ENCODE measurements around the gene CCDC149.

The CCDC149 gene

GRCh38 chr4:24802648-24803047 is 110.2 kb downstream of the CCDC149 start:
- H3K4me1 ChIP-seq (ENCODE audit: control insufficient read depth, low read depth, low read length), result peaks cover 3% of the 10 kb centered on the region
- no peak overlapping the region for H3K4me2 ChIP-seq (ENCODE audit: low read length)
- H3K4me3 ChIP-seq (ENCODE audit: low read length), result no peak overlapping the region
- H3K56ac ChIP-seq (ENCODE audit: low read length), result no peak overlapping the region
- H2BK120ac ChIP-seq (ENCODE audit: low read depth, low read length), result no peak overlapping the region
- H3K23ac ChIP-seq (ENCODE audit: low read length), result no peak overlapping the region
- H3K36me3 ChIP-seq (ENCODE audit: control insufficient read depth, insufficient read depth, low read length), result no peaks in the 10 kb centered on the region
- no peaks in the 10 kb centered on the region for H3K79me2 ChIP-seq (ENCODE audit: control insufficient read depth, insufficient read depth, low read length)
- H2BK15ac ChIP-seq (replicated peaks; ENCODE audit: low read depth), result no peak overlapping the region
- no peak for DNase-seq
- H3K79me1 ChIP-seq (ENCODE audit: low read length), result no peaks in the 10 kb centered on the region
- no peak overlapping the region for H4K8ac ChIP-seq (ENCODE audit: low read depth, low read length)
- WGBS (ENCODE audit: extremely low coverage, insufficient coverage, low lambda C conversion rate), result no CpG with 5 or more reads among the region's 6 CpGs
- H3K4ac ChIP-seq (ENCODE audit: low read depth, low read length), result no peak overlapping the region
- H3K9ac ChIP-seq (ENCODE audit: low read length), result no peak overlapping the region
- H4K5ac ChIP-seq (ENCODE audit: low read length), result no peak overlapping the region
- no peak overlapping the region for H2BK5ac ChIP-seq (ENCODE audit: low read length)
- H3K27ac ChIP-seq (ENCODE audit: low read depth, low read length), result no peak overlapping the region
- peaks cover 25% of the 10 kb centered on the region for H3K27me3 ChIP-seq (ENCODE audit: insufficient read depth, low read length, poor library complexity)
- no peak overlapping the region for H2AK5ac ChIP-seq (ENCODE audit: low read length)
- H3K18ac ChIP-seq (ENCODE audit: low read length), result no peak overlapping the region

- H3K79me2 ChIP-seq (ENCODE audit: control insufficient read depth, insufficient read depth, low read length), result no peaks in the 10 kb centered on the region
- no peak overlapping the region for H3K56ac ChIP-seq (ENCODE audit: low read length)
- H3K18ac ChIP-seq (ENCODE audit: low read length), result no peak overlapping the region
- H4K8ac ChIP-seq (ENCODE audit: low read depth, low read length), result no peak overlapping the region
- H3K4me3 ChIP-seq (ENCODE audit: low read length), result no peak overlapping the region
- peaks cover 3% of the 10 kb centered on the region for H3K4me1 ChIP-seq (ENCODE audit: control insufficient read depth, low read depth, low read length)
- no peak for DNase-seq
- H3K4me2 ChIP-seq (ENCODE audit: low read length), result no peak overlapping the region
- peaks cover 26% of the 10 kb centered on the region for H3K27me3 ChIP-seq (ENCODE audit: insufficient read depth, low read length, poor library complexity)
- H4K5ac ChIP-seq (ENCODE audit: low read length), result no peak overlapping the region
- no peak overlapping the region for H2BK120ac ChIP-seq (ENCODE audit: low read depth, low read length)
- no peaks in the 10 kb centered on the region for H3K36me3 ChIP-seq (ENCODE audit: control insufficient read depth, insufficient read depth, low read length)
- no peak overlapping the region for H3K9ac ChIP-seq (ENCODE audit: low read length)
- H2BK15ac ChIP-seq (replicated peaks; ENCODE audit: low read depth), result no peak overlapping the region
- H3K4ac ChIP-seq (ENCODE audit: low read depth, low read length), result no peak overlapping the region
- no CpG with 5 or more reads among the region's 10 CpGs for WGBS (ENCODE audit: extremely low coverage, insufficient coverage, low lambda C conversion rate)
- no peaks in the 10 kb centered on the region for H3K79me1 ChIP-seq (ENCODE audit: low read length)
- H2BK5ac ChIP-seq (ENCODE audit: low read length), result no peak overlapping the region
- no peak overlapping the region for H3K23ac ChIP-seq (ENCODE audit: low read length)
- H2AK5ac ChIP-seq (ENCODE audit: low read length), result no peak overlapping the region
- no peak overlapping the region for H3K27ac ChIP-seq (ENCODE audit: low read depth, low read length)
Measured at GRCh38 chr4:24801136-24801855, 111.5 kb downstream of the CCDC149 start.

GRCh38 chr4:24800325-24800895 is 112.4 kb downstream of the CCDC149 start:
- no peak overlapping the region for H4K5ac ChIP-seq (ENCODE audit: low read length)
- H3K18ac ChIP-seq (ENCODE audit: low read length), result no peak overlapping the region
- H2BK5ac ChIP-seq (ENCODE audit: low read length), result no peak overlapping the region
- no peaks in the 10 kb centered on the region for H3K36me3 ChIP-seq (ENCODE audit: control insufficient read depth, insufficient read depth, low read length)
- H2BK120ac ChIP-seq (ENCODE audit: low read depth, low read length), result no peak overlapping the region
- peak overlapping the region; percentile 33 for H3K9ac ChIP-seq (ENCODE audit: low read length)
- no peak overlapping the region for H4K8ac ChIP-seq (ENCODE audit: low read depth, low read length)
- no peaks in the 10 kb centered on the region for H3K79me1 ChIP-seq (ENCODE audit: low read length)
- peak; percentile 5 for DNase-seq
- H3K79me2 ChIP-seq (ENCODE audit: control insufficient read depth, insufficient read depth, low read length), result no peaks in the 10 kb centered on the region
- peaks cover 26% of the 10 kb centered on the region for H3K27me3 ChIP-seq (ENCODE audit: insufficient read depth, low read length, poor library complexity)
- H3K4ac ChIP-seq (ENCODE audit: low read depth, low read length), result no peak overlapping the region
- no CpG with 5 or more reads among the region's 25 CpGs for WGBS (ENCODE audit: extremely low coverage, insufficient coverage, low lambda C conversion rate)
- H3K4me3 ChIP-seq (ENCODE audit: low read length), result no peak overlapping the region
- peak overlapping the region; percentile 48 for H3K4me2 ChIP-seq (ENCODE audit: low read length)
- no peak overlapping the region for H2BK15ac ChIP-seq (replicated peaks; ENCODE audit: low read depth)
- H2AK5ac ChIP-seq (ENCODE audit: low read length), result no peak overlapping the region
- H3K23ac ChIP-seq (ENCODE audit: low read length), result no peak overlapping the region
- peaks cover 4% of the 10 kb centered on the region for H3K4me1 ChIP-seq (ENCODE audit: control insufficient read depth, low read depth, low read length)
- H3K56ac ChIP-seq (ENCODE audit: low read length), result peak overlapping the region; percentile 58
- H3K27ac ChIP-seq (ENCODE audit: low read depth, low read length), result no peak overlapping the region

GRCh38 chr4:24799544-24800324 is 113.1 kb downstream of the CCDC149 start:
- H2BK120ac ChIP-seq (ENCODE audit: low read depth, low read length), result no peak overlapping the region
- H3K27me3 ChIP-seq (ENCODE audit: insufficient read depth, low read length, poor library complexity), result peaks cover 26% of the 10 kb centered on the region
- H3K18ac ChIP-seq (ENCODE audit: low read length), result no peak overlapping the region
- peak; percentile 8 for DNase-seq
- H2AK5ac ChIP-seq (ENCODE audit: low read length), result no peak overlapping the region
- no peaks in the 10 kb centered on the region for H3K79me2 ChIP-seq (ENCODE audit: control insufficient read depth, insufficient read depth, low read length)
- no peak overlapping the region for H3K4ac ChIP-seq (ENCODE audit: low read depth, low read length)
- no peak overlapping the region for H4K8ac ChIP-seq (ENCODE audit: low read depth, low read length)
- WGBS (ENCODE audit: extremely low coverage, insufficient coverage, low lambda C conversion rate), result no CpG with 5 or more reads among the region's 103 CpGs
- H3K4me1 ChIP-seq (ENCODE audit: control insufficient read depth, low read depth, low read length), result peaks cover 8% of the 10 kb centered on the region
- no peak overlapping the region for H4K5ac ChIP-seq (ENCODE audit: low read length)
- no peak overlapping the region for H3K27ac ChIP-seq (ENCODE audit: low read depth, low read length)
- no peaks in the 10 kb centered on the region for H3K79me1 ChIP-seq (ENCODE audit: low read length)
- peak overlapping the region; percentile 64 for H3K56ac ChIP-seq (ENCODE audit: low read length)
- H2BK5ac ChIP-seq (ENCODE audit: low read length), result no peak overlapping the region
- H3K36me3 ChIP-seq (ENCODE audit: control insufficient read depth, insufficient read depth, low read length), result no peaks in the 10 kb centered on the region
- no peak overlapping the region for H2BK15ac ChIP-seq (replicated peaks; ENCODE audit: low read depth)
- H3K4me2 ChIP-seq (ENCODE audit: low read length), result peak overlapping the region; percentile 48
- H3K4me3 ChIP-seq (ENCODE audit: low read length), result no peak overlapping the region
- H3K9ac ChIP-seq (ENCODE audit: low read length), result peak overlapping the region; percentile 33
- H3K23ac ChIP-seq (ENCODE audit: low read length), result peak overlapping the region; percentile 70

- H3K9ac ChIP-seq (ENCODE audit: low read length), result no peak overlapping the region
- no peak overlapping the region for H3K18ac ChIP-seq (ENCODE audit: low read length)
- H4K5ac ChIP-seq (ENCODE audit: low read length), result no peak overlapping the region
- H2AK5ac ChIP-seq (ENCODE audit: low read length), result no peak overlapping the region
- no peak overlapping the region for H2BK5ac ChIP-seq (ENCODE audit: low read length)
- no peak overlapping the region for H3K27ac ChIP-seq (ENCODE audit: low read depth, low read length)
- no peak for DNase-seq
- H4K8ac ChIP-seq (ENCODE audit: low read depth, low read length), result no peak overlapping the region
- H2BK15ac ChIP-seq (replicated peaks; ENCODE audit: low read depth), result no peak overlapping the region
- no peak overlapping the region for H3K56ac ChIP-seq (ENCODE audit: low read length)
- H3K23ac ChIP-seq (ENCODE audit: low read length), result no peak overlapping the region
- H3K4me2 ChIP-seq (ENCODE audit: low read length), result no peak overlapping the region
- no peaks in the 10 kb centered on the region for H3K79me2 ChIP-seq (ENCODE audit: control insufficient read depth, insufficient read depth, low read length)
- WGBS (ENCODE audit: extremely low coverage, insufficient coverage, low lambda C conversion rate), result no CpG with 5 or more reads among the region's 13 CpGs
- H3K4me1 ChIP-seq (ENCODE audit: control insufficient read depth, low read depth, low read length), result peaks cover 9% of the 10 kb centered on the region
- no peaks in the 10 kb centered on the region for H3K36me3 ChIP-seq (ENCODE audit: control insufficient read depth, insufficient read depth, low read length)
- no peak overlapping the region for H3K4ac ChIP-seq (ENCODE audit: low read depth, low read length)
- H2BK120ac ChIP-seq (ENCODE audit: low read depth, low read length), result no peak overlapping the region
- H3K79me1 ChIP-seq (ENCODE audit: low read length), result no peaks in the 10 kb centered on the region
- no peak overlapping the region for H3K4me3 ChIP-seq (ENCODE audit: low read length)
- H3K27me3 ChIP-seq (ENCODE audit: insufficient read depth, low read length, poor library complexity), result peaks cover 26% of the 10 kb centered on the region
Measured at GRCh38 chr4:24799196-24799543, 113.7 kb downstream of the CCDC149 start.
